PC-9 (cell line): Measurements from ENCODE around the gene RAD50.

Experiments
- EZH2 ChIP-seq: fragments of 200-600 bp; sonication (generic); IDR thresholded peaks from 2 replicates; pipeline ENCODE4 v1.8.0; 2017; ENCODE audit warnings: antibody characterized with exemption, low read depth
- TF ChIP-seq, protein P1 (sequence below): fragments of 200-600 bp; sonication (generic); conservative IDR thresholded peaks from 2 replicates; pipeline ENCODE4 v1.6.1; 2017; ENCODE audit warnings: mixed run types, antibody characterized with exemption, mild to moderate bottlenecking, moderate library complexity

DNA sequence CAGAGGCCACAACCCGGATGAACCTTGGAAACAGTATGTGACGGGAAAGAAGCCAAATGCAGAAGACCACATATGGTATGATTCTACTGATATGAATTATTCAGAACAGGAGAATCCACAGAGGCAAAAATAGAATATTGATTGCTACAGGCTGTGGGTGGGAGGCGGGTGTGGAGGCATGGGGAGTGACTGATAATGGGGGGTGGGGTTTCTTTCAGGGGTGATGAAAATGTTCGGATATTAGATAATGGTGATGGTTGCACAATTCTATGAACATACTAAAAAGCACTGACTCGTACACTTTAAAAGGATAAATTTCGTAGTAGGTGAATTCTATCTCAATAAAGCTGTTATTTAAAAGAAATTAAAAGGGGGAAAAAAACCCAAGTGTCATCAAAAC is 127.7 kb downstream of the RAD50 start:
- TF ChIP-seq, protein P1, sequence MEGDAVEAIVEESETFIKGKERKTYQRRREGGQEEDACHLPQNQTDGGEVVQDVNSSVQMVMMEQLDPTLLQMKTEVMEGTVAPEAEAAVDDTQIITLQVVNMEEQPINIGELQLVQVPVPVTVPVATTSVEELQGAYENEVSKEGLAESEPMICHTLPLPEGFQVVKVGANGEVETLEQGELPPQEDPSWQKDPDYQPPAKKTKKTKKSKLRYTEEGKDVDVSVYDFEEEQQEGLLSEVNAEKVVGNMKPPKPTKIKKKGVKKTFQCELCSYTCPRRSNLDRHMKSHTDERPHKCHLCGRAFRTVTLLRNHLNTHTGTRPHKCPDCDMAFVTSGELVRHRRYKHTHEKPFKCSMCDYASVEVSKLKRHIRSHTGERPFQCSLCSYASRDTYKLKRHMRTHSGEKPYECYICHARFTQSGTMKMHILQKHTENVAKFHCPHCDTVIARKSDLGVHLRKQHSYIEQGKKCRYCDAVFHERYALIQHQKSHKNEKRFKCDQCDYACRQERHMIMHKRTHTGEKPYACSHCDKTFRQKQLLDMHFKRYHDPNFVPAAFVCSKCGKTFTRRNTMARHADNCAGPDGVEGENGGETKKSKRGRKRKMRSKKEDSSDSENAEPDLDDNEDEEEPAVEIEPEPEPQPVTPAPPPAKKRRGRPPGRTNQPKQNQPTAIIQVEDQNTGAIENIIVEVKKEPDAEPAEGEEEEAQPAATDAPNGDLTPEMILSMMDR, result no peak
- no peak for TF ChIP-seq EZH2
